Measurements from ENCODE around the gene ADAMTS17. TPM values are rescaled to one million over a fixed set of nuclear protein-coding genes. Genes with fewer than 3 reads are reported as not detected.

The ADAMTS17 gene
- total and polyA plus RNA-seq, 9 of the 15 experiments (the other 6 are each of a cell fraction or from before 2014, with no cell fraction given): 0.01 to 0.14 (median 0.07) TPM; not detected in 6

DNA sequence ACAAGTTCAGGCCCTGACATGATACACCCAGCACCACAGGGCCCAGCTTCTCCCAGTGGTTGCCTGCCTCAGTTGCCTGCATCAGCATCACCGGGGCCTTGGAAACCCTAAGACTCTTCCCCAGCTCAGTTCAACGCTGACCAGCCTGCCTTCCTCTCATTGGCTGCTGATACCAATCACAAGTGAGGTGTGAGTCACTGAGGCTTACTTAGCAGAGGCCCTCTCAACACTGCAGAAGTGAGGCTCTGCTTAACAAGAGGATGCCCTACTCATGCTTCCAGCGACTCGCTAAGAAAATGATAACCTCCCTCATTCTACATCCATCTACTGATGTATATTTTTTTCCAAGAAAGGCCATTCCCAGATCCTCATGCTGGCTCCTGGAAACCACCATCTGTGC, 151.9 kb downstream of the ADAMTS17 start (continued):
- TF ChIP-seq ZNF512 (tag; IDR thresholded peaks at IDR 0.05): no peak

DNA sequence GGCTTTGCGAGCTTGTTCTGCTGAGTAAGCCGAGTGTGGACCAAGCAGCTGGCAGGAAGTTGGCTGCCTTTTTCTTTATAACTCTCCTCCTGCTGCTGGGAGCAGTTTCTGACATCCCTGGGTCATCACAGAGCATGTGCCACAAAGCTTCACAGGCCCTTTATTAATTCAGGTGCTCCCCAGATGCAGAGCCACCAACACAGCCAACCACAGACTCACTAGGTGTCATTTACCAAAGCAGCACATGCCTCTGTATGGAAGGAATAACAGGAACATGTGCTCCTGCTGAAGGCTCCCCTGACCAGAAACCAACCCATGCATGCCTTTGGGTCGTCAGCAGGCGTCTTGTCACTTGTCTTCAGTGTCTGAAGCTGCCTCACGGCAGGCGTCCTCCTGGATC, 152.5 kb downstream of the ADAMTS17 start:
- no peak overlapping the region for H3K27ac ChIP-seq (ENCODE audit: extremely low read depth, low read depth, low read length)
- no peak for DNase-seq (ENCODE audit: extremely low read depth in 1 of 4, low spot score in 3 of 4)
- ATAC-seq: no peak
- peaks cover 3% of the 10 kb centered on the region for H3K9me1 ChIP-seq (ENCODE audit: control insufficient read depth, insufficient read depth, low read length)
- POLR2A ChIA-PET: interaction anchor here (0.6 kb wide), 1 partner anchor 468 kb away, joined by 3 read pairs; no protein-coding TSS in a partner anchor
- H3K36me3 ChIP-seq (ENCODE audit: control insufficient read depth, insufficient read depth, low read length): no peaks in the 10 kb centered on the region
- H3K9me3 ChIP-seq (replicated peaks; ENCODE audit: control insufficient read depth, insufficient read depth, low read depth, low read length): no peaks in the 10 kb centered on the region
- H3K4me1 ChIP-seq (replicated peaks in 1 of 2; ENCODE audit: control insufficient read depth in 2 of 2, insufficient read depth in 2 of 2, low read length in 2 of 2): no peaks in the 10 kb centered on the region
- H3K79me2 ChIP-seq (ENCODE audit: control insufficient read depth, insufficient read depth, low read length): no peaks in the 10 kb centered on the region
- no peak overlapping the region for H3K4me3 ChIP-seq
- TF ChIP-seq, protein P1, sequence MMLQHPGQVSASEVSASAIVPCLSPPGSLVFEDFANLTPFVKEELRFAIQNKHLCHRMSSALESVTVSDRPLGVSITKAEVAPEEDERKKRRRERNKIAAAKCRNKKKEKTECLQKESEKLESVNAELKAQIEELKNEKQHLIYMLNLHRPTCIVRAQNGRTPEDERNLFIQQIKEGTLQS (IDR thresholded peaks at IDR 0.05): no peak
- TF ChIP-seq, protein P1 (CRISPR knock-in tag; conservative IDR thresholded peaks at IDR 0.05): no peak
- TF ChIP-seq KAT2B (IDR thresholded peaks at IDR 0.05; ENCODE audit: low read depth, low read length) (no peak), EWSR1 (IDR thresholded peaks at IDR 0.05; ENCODE audit: borderline replicate concordance, low read depth, partially characterized antibody) (no peak)
- CTCF ChIA-PET (ENCODE audit: low intra/inter-chr PET ratio): no interaction called here
- H3K9ac ChIP-seq (ENCODE audit: insufficient read depth in 1 of 2, low read depth in 2 of 2, low read length in 2 of 2): no peak overlapping the region
- no peak overlapping the region for H2AFZ ChIP-seq (ENCODE audit: low read depth, low read length)
- peaks cover 0 to 74% of the 10 kb centered on the region in 2 experiments; a peak in 4 of 5 replicates for H3K27me3 ChIP-seq (ENCODE audit: control insufficient read depth in 2 of 2, insufficient read depth in 2 of 2, low read length in 2 of 2)
- no TSS peak for BruUV-seq (replicated peaks)
- no peaks in the 10 kb centered on the region; the same call in 1 of the 2 replicates for H4K20me1 ChIP-seq (replicated peaks; ENCODE audit: control insufficient read depth, insufficient read depth, low read length)
- intact Hi-C loops (cut with micrococcal nuclease) (no loop called here), in situ Hi-C loops (cut with MboI) (no loop called here)
- no peak overlapping the region for H3K4me2 ChIP-seq (ENCODE audit: insufficient read depth, low read length)
- WGBS (ENCODE audit: insufficient coverage, low coverage, missing lambda C conversion rate): 0% methylated on average over 6 of the region's 6 CpGs
- no peak for FAIRE-seq
